ENCODE measurements around the gene CYB5D1. TPM values are rescaled to one million over a fixed set of nuclear protein-coding genes. Genes with fewer than 3 reads are reported as not detected.
A peak's percentile ranks its signal among the peaks of the same experiment; 100 is the strongest.

CYB5D1 gene
- total RNA-seq, 2 donors from 2014 or later, result 5.7 to 20.8 TPM

DNA sequence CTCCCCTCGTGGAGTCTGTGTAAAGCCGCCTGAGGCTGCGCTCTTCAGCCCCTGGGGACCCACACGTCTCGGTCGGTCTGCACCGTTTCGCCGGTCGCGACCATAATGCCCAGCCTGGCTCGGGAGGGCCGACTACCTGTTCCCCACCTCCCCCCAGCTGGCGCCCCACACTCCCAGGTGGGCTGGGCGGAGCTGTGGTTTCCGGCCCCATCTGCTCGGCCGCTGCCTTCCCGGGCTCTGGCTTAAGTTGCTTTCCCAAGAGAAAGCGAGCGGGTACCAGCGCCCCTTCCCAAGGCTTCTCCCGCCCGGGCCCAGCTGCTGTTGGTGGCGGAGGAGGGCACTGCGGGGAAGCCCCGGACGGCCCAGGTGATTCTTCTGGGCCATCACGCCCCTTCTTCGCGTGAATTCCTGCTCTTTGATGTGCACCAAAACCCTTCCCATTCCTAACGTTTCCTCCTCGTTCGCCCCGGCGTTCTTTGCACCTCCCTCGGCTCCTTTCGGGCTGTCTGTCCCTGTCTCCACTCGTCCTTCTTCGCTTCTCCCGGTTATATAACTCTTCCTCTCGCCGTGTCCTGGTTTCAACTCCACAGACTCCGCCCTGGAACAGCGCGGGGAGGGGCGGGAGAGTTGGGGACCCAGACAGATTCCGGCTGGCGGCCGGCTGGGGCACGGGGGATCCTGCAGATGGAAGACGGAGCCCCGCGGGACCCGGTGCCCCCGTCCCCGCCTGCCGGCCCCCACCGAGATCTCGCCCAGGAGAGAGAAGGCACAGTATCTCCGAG, 21.8 kb upstream of the CYB5D1 start:
- no peaks in the 10 kb centered on the region for H3K27me3 ChIP-seq (replicated peaks; ENCODE audit: insufficient read depth)
- peak overlapping the region; percentile 75 to 83 for H3K4me3 ChIP-seq
- peak overlapping the region; percentile 95 to 98 for H3K27ac ChIP-seq
- peaks cover 22% of the 10 kb centered on the region for H3K4me1 ChIP-seq (replicated peaks)
- DNase-seq (ENCODE audit: low spot score), result peak; percentile 68
- TF ChIP-seq, protein P1, sequence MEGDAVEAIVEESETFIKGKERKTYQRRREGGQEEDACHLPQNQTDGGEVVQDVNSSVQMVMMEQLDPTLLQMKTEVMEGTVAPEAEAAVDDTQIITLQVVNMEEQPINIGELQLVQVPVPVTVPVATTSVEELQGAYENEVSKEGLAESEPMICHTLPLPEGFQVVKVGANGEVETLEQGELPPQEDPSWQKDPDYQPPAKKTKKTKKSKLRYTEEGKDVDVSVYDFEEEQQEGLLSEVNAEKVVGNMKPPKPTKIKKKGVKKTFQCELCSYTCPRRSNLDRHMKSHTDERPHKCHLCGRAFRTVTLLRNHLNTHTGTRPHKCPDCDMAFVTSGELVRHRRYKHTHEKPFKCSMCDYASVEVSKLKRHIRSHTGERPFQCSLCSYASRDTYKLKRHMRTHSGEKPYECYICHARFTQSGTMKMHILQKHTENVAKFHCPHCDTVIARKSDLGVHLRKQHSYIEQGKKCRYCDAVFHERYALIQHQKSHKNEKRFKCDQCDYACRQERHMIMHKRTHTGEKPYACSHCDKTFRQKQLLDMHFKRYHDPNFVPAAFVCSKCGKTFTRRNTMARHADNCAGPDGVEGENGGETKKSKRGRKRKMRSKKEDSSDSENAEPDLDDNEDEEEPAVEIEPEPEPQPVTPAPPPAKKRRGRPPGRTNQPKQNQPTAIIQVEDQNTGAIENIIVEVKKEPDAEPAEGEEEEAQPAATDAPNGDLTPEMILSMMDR (IDR thresholded peaks at IDR 0.05), result peak in 1 of 4 experiments; percentile 6
- TF ChIP-seq POLR2AphosphoS5 (IDR thresholded peaks at IDR 0.05) (peak; percentile 79), POLR2A (IDR thresholded peaks at IDR 0.05) (peak; percentile 61)
- no peaks in the 10 kb centered on the region for H3K9me3 ChIP-seq
- H3K36me3 ChIP-seq, result no peaks in the 10 kb centered on the region
- WGBS, result under 1% methylated on average over 59 of the region's 61 CpGs
- intact Hi-C loops (cut with DNase I), result loop anchor here (10.0 kb wide), 1 partner anchor 601 kb away; the partner anchor contains the start of genes DVL2 and PHF23

DNA sequence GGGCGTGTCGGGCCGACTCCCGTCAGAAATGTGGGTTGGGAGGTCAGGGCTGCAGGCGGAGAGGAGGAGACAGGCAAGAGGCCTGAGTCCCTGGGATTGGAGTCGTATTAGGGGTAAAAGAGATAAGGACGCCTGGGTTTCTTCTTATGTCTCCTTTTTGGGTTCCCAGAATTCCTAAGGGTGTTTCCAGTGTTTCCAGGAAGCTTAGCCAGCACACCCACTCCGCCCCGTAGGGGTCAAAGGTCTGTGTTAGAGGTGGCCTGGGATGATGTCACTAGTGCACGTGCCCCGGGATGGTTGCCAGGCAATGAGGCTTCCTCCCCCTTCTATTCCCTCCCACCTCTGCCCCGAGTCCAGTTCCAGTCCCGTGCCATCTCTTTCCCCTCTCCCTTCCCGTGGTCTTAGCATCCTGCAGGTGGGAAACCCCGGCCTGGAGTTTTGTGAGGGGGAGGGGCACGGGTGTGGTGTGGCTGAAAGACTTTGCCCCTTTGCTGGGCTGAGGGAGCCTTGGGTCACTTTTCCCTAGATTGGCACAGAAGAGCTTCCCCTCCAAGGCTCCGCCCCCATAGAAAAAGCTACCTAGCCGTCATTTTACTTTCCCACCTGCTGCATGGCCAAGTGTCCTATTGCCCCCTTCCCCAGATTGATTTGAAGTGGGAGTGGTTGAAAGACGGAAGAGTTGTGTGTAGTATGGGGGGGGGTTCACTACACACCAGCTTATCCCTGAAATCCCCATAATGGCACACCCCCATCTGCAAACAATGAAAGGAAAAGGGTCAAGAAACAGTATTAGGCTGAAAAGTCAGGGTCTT, 21.0 kb upstream of the CYB5D1 start:
- Histone ChIP-seq H3K27me3 (replicated peaks; ENCODE audit: insufficient read depth) (no peaks in the 10 kb centered on the region), H3K4me3 (peak overlapping the region; percentile 75 to 83), H3K9me3 (no peaks in the 10 kb centered on the region), H3K4me1 (replicated peaks) (peaks cover 22% of the 10 kb centered on the region), H3K27ac (peak overlapping the region; percentile 95 to 98), H3K36me3 (no peaks in the 10 kb centered on the region)
- 2% methylated on average over 19 of the region's 19 CpGs for WGBS
- intact Hi-C loops (cut with DNase I), result loop anchor here (10.0 kb wide), 1 partner anchor 602 kb away; the partner anchor contains the start of genes DVL2 and PHF23
- TF ChIP-seq, protein P1 (IDR thresholded peaks at IDR 0.05), result no peak
- TF ChIP-seq POLR2AphosphoS5 (IDR thresholded peaks at IDR 0.05) (peak; percentile 69), POLR2A (IDR thresholded peaks at IDR 0.05) (no peak)
- peak; percentile 58 for DNase-seq (ENCODE audit: low spot score)

DNA sequence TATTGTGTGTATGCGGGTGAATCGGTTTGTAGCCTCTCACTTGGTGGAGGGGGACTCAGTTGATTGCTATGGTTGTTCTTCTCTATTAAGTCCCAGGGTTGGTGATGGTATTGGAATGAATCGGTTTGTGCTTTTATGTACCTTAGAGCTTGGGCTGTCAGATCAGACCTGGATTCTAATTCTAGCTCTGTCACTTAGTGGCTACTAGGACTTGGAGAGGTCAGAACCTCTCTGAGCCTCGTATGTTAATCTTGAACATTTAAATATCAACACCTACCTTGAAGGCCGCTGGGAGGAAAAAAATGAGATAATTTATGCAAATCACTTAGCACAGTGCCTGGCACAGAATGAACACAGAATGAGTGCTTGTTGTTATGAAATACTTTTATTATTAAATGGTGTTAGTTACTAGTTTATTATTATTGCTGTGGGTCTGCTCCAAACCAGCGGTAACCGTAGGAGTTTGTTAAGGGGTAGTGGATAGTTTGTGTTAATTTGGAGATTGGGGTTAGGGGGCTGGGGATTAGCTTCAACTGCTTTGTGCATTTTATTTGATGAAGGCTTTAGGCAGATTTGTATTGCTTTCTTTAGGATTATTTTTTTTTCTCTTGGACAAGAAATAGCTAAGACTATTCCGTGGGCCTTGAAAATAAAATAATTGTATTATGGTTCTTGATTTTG, 20.3 kb upstream of the CYB5D1 start:
- no peaks in the 10 kb centered on the region for H3K9me3 ChIP-seq
- no peaks in the 10 kb centered on the region for H3K36me3 ChIP-seq
- no peak for DNase-seq (ENCODE audit: low spot score)
- H3K27ac ChIP-seq, result peak overlapping the region; percentile 95 to 98
- WGBS, result 7% methylated on average over 8 of the region's 8 CpGs
- intact Hi-C loops (cut with DNase I), result loop anchor here (10.0 kb wide), 1 partner anchor 603 kb away; the partner anchor contains the start of genes DVL2 and PHF23
- TF ChIP-seq POLR2AphosphoS5 (IDR thresholded peaks at IDR 0.05), result no peak
- no peak for TF ChIP-seq POLR2A (IDR thresholded peaks at IDR 0.05)
- TF ChIP-seq, protein P1 (IDR thresholded peaks at IDR 0.05), result no peak
- peaks cover 22% of the 10 kb centered on the region for H3K4me1 ChIP-seq (replicated peaks)
- no peaks in the 10 kb centered on the region for H3K27me3 ChIP-seq (replicated peaks; ENCODE audit: insufficient read depth)
- H3K4me3 ChIP-seq, result peak overlapping the region; percentile 3 to 83

DNA sequence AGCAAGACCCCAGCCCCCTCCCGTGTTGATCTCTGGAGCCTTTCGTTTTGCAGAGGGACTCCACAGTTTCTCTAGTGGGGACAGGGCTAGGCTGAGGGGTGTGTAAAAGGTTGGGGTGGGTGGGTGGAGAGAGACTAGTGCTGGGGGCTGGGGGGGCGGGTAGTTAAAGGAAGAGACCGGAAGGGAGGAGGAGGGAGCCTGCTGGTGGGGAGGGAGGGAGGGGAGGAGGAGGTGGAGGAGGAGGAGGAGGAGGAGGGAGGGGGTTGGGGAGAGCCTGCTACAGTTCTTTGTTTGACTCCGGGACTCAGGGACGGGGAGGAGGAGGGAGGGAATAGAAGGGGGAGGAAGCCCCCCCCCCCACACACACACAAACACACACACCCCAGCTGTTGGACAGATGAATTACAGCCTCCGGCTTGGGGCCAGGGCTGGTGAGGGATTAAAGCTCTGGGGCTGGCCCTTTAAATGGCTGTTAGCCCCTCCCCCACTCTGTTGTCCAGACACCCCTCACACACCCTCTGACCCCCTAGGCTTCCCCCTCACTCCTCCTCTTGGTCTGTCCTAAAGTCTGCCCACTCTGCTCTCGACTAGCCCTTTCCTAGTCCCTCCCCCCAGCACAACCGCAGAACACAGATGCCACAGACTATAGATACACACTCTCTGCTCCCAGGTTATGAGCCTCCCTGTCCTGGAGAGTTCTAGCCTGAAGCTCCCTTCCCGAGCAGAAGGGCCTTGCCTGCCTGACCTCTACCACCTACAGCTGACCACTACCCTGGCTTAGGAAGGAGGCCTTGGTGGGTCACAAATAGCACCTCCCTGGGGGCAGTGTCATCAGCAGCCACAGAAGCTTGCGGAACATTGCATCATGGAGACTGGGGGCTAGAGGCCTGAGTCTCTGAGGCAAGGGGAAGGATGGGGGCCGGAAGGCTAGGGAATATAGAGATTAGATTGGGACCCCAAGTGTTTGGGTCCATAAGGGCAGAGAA, 19.4 kb upstream of the CYB5D1 start:
- intact Hi-C loops (cut with DNase I), result loop anchor here (10.0 kb wide), 1 partner anchor 604 kb away; the partner anchor contains the start of genes DVL2 and PHF23
- DNase-seq (ENCODE audit: low spot score), result no peak
- 20% methylated on average over 12 of the region's 12 CpGs for WGBS

More for the DNA sequence above, 19.4 kb upstream of the CYB5D1 start:
- Histone ChIP-seq H3K27ac (peak overlapping the region; percentile 95 to 98), H3K4me1 (replicated peaks) (peaks cover 22% of the 10 kb centered on the region), H3K9me3 (no peaks in the 10 kb centered on the region), H3K4me3 (peak overlapping the region; percentile 3 to 21), H3K36me3 (no peaks in the 10 kb centered on the region), H3K27me3 (replicated peaks; ENCODE audit: insufficient read depth) (no peaks in the 10 kb centered on the region)
- no peak for TF ChIP-seq POLR2AphosphoS5 (IDR thresholded peaks at IDR 0.05)
- TF ChIP-seq, protein P1 (IDR thresholded peaks at IDR 0.05), result no peak
- TF ChIP-seq POLR2A (IDR thresholded peaks at IDR 0.05), result no peak

Measured in prostate gland (tissue), 2 donors.